ENCODE measurements around the gene PUS7.

GRCh38 chr7:105408791-105409410 is 113.2 kb downstream of the PUS7 start:
- TF ChIP-seq CTCF (conservative IDR thresholded peaks at IDR 0.05; ENCODE audit: low read depth, low read length) (no peak), POLR2A (IDR thresholded peaks at IDR 0.05; ENCODE audit: low read depth, low read length) (no peak), MAZ (IDR thresholded peaks at IDR 0.05; ENCODE audit: borderline replicate concordance, low read depth, low read length) (no peak), FOS (IDR thresholded peaks at IDR 0.05; ENCODE audit: low read depth, low read length) (no peak), RFX5 (IDR thresholded peaks at IDR 0.05; ENCODE audit: low read depth, low read length) (no peak), RCOR1 (IDR thresholded peaks at IDR 0.05; ENCODE audit: insufficient replicate concordance, low read length) (no peak)
- TF ChIP-seq, protein P1, sequence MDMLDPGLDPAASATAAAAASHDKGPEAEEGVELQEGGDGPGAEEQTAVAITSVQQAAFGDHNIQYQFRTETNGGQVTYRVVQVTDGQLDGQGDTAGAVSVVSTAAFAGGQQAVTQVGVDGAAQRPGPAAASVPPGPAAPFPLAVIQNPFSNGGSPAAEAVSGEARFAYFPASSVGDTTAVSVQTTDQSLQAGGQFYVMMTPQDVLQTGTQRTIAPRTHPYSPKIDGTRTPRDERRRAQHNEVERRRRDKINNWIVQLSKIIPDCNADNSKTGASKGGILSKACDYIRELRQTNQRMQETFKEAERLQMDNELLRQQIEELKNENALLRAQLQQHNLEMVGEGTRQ (IDR thresholded peaks at IDR 0.05; ENCODE audit: low read depth, low read length) = no peak
